Chondrocyte (in vitro differentiated cells): ENCODE data around the gene PIK3CD. TPM values are rescaled to one million over a fixed set of nuclear protein-coding genes. Genes with fewer than 3 reads are reported as not detected.
A peak's percentile ranks its signal among the peaks of the same experiment; 100 is the strongest.

Experiments
- DNase-seq: peaks from one replicate; pipeline ENCODE4 v3.0.0; 2021; ENCODE audit warnings: mixed read lengths, low spot score
- H3K27ac Mint-ChIP-seq: one replicate; pipeline ENCODE4 v1.8.0; 2021; ENCODE audit warnings: mild to moderate bottlenecking, moderate library complexity, mixed read lengths; ENCODE audit not compliant: unreplicated experiment
- H3K27me3 Mint-ChIP-seq: 2 replicates; pipeline ENCODE4 v1.8.0; 2021; ENCODE audit warnings: low read depth, mixed read lengths
- H3K36me3 Mint-ChIP-seq: 2 replicates; pipeline ENCODE4 v1.8.0; 2021; ENCODE audit warnings: low read depth, mixed read lengths
- H3K4me1 Mint-ChIP-seq: 2 replicates; pipeline ENCODE4 v1.8.0; 2021; ENCODE audit warnings: low read depth, mild to moderate bottlenecking, mixed read lengths
- H3K4me3 Mint-ChIP-seq: one replicate; pipeline ENCODE4 v1.8.0; 2021; ENCODE audit warnings: mild to moderate bottlenecking, moderate library complexity, mixed read lengths; ENCODE audit not compliant: unreplicated experiment
- H3K9me3 Mint-ChIP-seq: 2 replicates; pipeline ENCODE4 v1.8.0; 2021; ENCODE audit warnings: low read depth, mixed read lengths
- total RNA-seq: library from RNA; stranded (reverse); gene quantifications from 3 replicates; pipeline ENCODE4 v1.2.1, GENCODE V29; 2021
- TF ChIP-seq, protein P1 (sequence below): fragments of 200-600 bp; sonication (generic); IDR thresholded peaks from 2 replicates; pipeline ENCODE4 v1.5.0; 2021; ENCODE audit warnings: antibody characterized with exemption, mild to moderate bottlenecking, moderate library complexity

The PIK3CD gene
- total RNA-seq, 1 donor from 2014 or later = 4.3 TPM

DNA sequence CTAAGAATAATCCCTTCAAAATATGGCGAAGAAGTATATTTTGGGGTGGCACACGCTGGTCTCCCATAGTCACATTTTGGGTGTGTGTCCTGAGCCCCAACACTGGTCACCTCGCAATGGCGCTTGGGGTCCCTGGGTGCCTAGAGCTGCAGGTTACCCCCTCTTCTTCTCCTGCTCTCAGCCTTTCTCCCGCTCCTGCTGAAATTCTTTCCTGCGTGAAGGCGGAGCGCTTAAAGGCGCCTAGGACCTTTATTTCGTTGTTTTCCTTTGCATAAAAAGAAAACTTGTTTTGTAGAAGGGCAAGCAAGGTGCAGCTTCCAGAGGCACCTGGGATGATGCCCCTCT is 339 bp upstream of the PIK3CD start:
- DNase-seq = no peak
- Mint-ChIP-seq H3K4me3 (peak overlapping the region; percentile 77), H3K4me1 (peaks cover 5% of the 10 kb centered on the region), H3K27me3 (peaks cover 22% of the 10 kb centered on the region), H3K27ac (no peak overlapping the region), H3K9me3 (no peaks in the 10 kb centered on the region), H3K36me3 (no peaks in the 10 kb centered on the region)
- TF ChIP-seq, protein P1, sequence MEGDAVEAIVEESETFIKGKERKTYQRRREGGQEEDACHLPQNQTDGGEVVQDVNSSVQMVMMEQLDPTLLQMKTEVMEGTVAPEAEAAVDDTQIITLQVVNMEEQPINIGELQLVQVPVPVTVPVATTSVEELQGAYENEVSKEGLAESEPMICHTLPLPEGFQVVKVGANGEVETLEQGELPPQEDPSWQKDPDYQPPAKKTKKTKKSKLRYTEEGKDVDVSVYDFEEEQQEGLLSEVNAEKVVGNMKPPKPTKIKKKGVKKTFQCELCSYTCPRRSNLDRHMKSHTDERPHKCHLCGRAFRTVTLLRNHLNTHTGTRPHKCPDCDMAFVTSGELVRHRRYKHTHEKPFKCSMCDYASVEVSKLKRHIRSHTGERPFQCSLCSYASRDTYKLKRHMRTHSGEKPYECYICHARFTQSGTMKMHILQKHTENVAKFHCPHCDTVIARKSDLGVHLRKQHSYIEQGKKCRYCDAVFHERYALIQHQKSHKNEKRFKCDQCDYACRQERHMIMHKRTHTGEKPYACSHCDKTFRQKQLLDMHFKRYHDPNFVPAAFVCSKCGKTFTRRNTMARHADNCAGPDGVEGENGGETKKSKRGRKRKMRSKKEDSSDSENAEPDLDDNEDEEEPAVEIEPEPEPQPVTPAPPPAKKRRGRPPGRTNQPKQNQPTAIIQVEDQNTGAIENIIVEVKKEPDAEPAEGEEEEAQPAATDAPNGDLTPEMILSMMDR = no peak

DNA sequence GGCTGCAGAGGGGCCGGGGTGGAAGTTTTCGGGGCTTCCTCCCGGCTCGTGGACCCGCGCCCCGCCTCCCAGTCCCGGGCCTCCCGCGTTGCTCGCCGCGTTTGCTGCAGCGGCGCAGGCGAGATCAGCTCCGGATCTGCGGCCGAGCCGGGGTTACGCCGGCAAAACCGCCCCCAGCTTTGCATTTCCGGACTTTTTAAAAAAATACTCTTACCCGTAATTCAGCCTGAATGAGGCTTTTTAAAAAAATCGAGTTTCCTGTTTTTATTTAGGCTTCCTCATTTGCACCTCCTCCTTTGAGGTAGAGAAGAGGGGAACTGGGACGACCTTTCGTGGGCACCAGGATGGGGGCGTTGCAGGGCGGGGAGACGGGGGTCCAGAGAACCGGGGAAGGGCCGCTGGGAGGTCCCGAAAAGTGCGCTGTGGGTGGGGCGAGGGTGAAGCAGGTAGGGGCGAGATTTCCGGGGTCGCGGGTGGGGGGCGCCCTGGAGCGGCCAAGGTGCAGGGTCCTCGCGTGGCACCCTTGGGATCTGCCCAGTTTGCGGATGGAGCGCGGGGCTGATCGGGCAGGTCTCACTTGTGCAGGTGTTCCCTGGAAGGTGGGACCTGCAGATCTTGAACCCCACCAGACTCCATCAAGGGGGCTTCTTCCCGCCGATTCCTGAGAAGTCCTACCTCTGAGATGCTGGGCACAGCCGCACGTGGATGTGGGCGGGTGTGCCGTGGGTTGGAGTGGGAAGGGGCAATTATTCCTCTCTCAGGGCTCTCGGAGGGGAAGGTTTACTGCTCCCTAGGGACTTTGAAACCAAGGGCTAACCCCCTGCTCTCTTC is 1.1 kb downstream of the PIK3CD start:
- H3K4me1 Mint-ChIP-seq = peaks cover 5% of the 10 kb centered on the region
- no peaks in the 10 kb centered on the region for H3K36me3 Mint-ChIP-seq
- no peak for DNase-seq
- H3K9me3 Mint-ChIP-seq = no peaks in the 10 kb centered on the region
- H3K27me3 Mint-ChIP-seq = peaks cover 22% of the 10 kb centered on the region
- TF ChIP-seq, protein P1 = no peak
- H3K4me3 Mint-ChIP-seq = peak overlapping the region; percentile 44
- no peak overlapping the region for H3K27ac Mint-ChIP-seq

DNA sequence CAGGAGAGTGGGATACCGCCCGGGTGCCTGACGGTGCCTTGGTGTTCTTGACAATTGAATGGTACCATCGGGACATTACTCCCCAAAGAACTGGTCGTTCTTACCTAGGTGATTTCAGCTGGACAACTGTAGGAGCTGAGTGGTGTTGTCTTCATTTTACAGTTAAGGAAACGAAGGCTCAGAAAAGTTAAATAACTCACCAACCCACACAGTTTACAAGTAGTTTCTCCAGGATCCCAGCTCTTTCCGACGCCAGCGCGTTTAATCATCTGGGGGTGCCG is 1.6 kb downstream of the PIK3CD start:
- TF ChIP-seq, protein P1 = no peak
- H3K4me3 Mint-ChIP-seq = no peak overlapping the region
- DNase-seq = no peak
- H3K4me1 Mint-ChIP-seq = peaks cover 5% of the 10 kb centered on the region
- H3K27ac Mint-ChIP-seq = no peak overlapping the region
- no peaks in the 10 kb centered on the region for H3K9me3 Mint-ChIP-seq
- H3K27me3 Mint-ChIP-seq = peaks cover 22% of the 10 kb centered on the region
- H3K36me3 Mint-ChIP-seq = no peaks in the 10 kb centered on the region

- TF ChIP-seq, protein P1 = no peak
- H3K27me3 Mint-ChIP-seq = peaks cover 22% of the 10 kb centered on the region
- H3K4me3 Mint-ChIP-seq = no peak overlapping the region
- peaks cover 5% of the 10 kb centered on the region for H3K4me1 Mint-ChIP-seq
- no peaks in the 10 kb centered on the region for H3K9me3 Mint-ChIP-seq
- no peak overlapping the region for H3K27ac Mint-ChIP-seq
- no peak for DNase-seq
- no peaks in the 10 kb centered on the region for H3K36me3 Mint-ChIP-seq
These were observed 2.0 kb downstream of the PIK3CD start for GRCh38 chr1:9653491-9654050.

- Mint-ChIP-seq H3K4me3 (no peak overlapping the region), H3K36me3 (no peaks in the 10 kb centered on the region), H3K4me1 (peaks cover 5% of the 10 kb centered on the region), H3K27me3 (peaks cover 22% of the 10 kb centered on the region), H3K9me3 (no peaks in the 10 kb centered on the region), H3K27ac (no peak overlapping the region)
- no peak for DNase-seq
- TF ChIP-seq, protein P1 = no peak
These were observed 2.7 kb downstream of the PIK3CD start for GRCh38 chr1:9654051-9654833.
